ENCODE data around the gene AKIP1. TPM values are rescaled to one million over a fixed set of nuclear protein-coding genes. Genes with fewer than 3 reads are reported as not detected.
"Not testable (repeated sequence)": the region's sequence is repeated elsewhere in the genome, so short reads cannot be mapped to it uniquely, and the experiment has no call there.

AKIP1 gene
- total RNA-seq, 2 experiments from 2014 or later = 29.1 to 30.7 TPM

- H3K4me1 Mint-ChIP-seq = peaks cover 3% of the 10 kb centered on the region
- no peaks in the 10 kb centered on the region for H3K27me3 Mint-ChIP-seq
- DNase-seq = no peak
- H3K4me3 Mint-ChIP-seq = no peak within 1 kb of the TSS
- H3K27ac Mint-ChIP-seq = no peak within 1 kb of the TSS
- H3K36me3 Mint-ChIP-seq = no peaks in the 10 kb centered on the region
- H3K9me3 Mint-ChIP-seq = no peaks in the 10 kb centered on the region
These were observed 21.7 kb downstream of the AKIP1 start, which contains the start of gene C11orf16 for GRCh38 chr11:8932564-8933180. Gene C11orf16, minus strand, starts transcription at chr11:8932947. Its CDS starts 639 bp downstream, at chr11:8932308.

- no peak overlapping the region for H3K4me3 Mint-ChIP-seq
- H3K27ac Mint-ChIP-seq = no peak overlapping the region
- no peaks in the 10 kb centered on the region for H3K36me3 Mint-ChIP-seq
- DNase-seq = no peak
- no peaks in the 10 kb centered on the region for H3K27me3 Mint-ChIP-seq
- peaks cover 3% of the 10 kb centered on the region for H3K4me1 Mint-ChIP-seq
- H3K9me3 Mint-ChIP-seq = no peaks in the 10 kb centered on the region
These were observed 22.9 kb downstream of the AKIP1 start for GRCh38 chr11:8933931-8934330.

GRCh38 chr11:8934742-8935488 is 23.9 kb downstream of the AKIP1 start:
- no peaks in the 10 kb centered on the region for H3K9me3 Mint-ChIP-seq
- DNase-seq = no peak
- peaks cover 3% of the 10 kb centered on the region for H3K27me3 Mint-ChIP-seq
- H3K36me3 Mint-ChIP-seq = no peaks in the 10 kb centered on the region
- H3K27ac Mint-ChIP-seq = no peak overlapping the region
- H3K4me1 Mint-ChIP-seq = peaks cover 3% of the 10 kb centered on the region
- no peak overlapping the region for H3K4me3 Mint-ChIP-seq

- not testable (repeated sequence) for H3K9me3 Mint-ChIP-seq, H3K4me1 Mint-ChIP-seq, H3K27ac Mint-ChIP-seq, DNase-seq, H3K4me3 Mint-ChIP-seq, H3K27me3 Mint-ChIP-seq, H3K36me3 Mint-ChIP-seq
These were observed 24.8 kb downstream of the AKIP1 start for GRCh38 chr11:8935789-8936188.

- Mint-ChIP-seq H3K4me1 (peaks cover 3% of the 10 kb centered on the region), H3K27ac (no peak overlapping the region), H3K9me3 (no peaks in the 10 kb centered on the region), H3K36me3 (no peaks in the 10 kb centered on the region), H3K4me3 (no peak overlapping the region), H3K27me3 (peaks cover 13% of the 10 kb centered on the region)
- no peak for DNase-seq
These were observed 26.2 kb downstream of the AKIP1 start for GRCh38 chr11:8937159-8937558.

GRCh38 chr11:8937659-8938058 is 26.7 kb downstream of the AKIP1 start:
- H3K4me3 Mint-ChIP-seq = no peak overlapping the region
- H3K36me3 Mint-ChIP-seq = no peaks in the 10 kb centered on the region
- DNase-seq = no peak
- H3K27ac Mint-ChIP-seq = no peak overlapping the region
- H3K9me3 Mint-ChIP-seq = no peaks in the 10 kb centered on the region
- peaks cover 3% of the 10 kb centered on the region for H3K4me1 Mint-ChIP-seq
- peaks cover 13% of the 10 kb centered on the region for H3K27me3 Mint-ChIP-seq

- no peak overlapping the region for H3K4me3 Mint-ChIP-seq
- H3K36me3 Mint-ChIP-seq = no peaks in the 10 kb centered on the region
- H3K27me3 Mint-ChIP-seq = peaks cover 13% of the 10 kb centered on the region
- no peak overlapping the region for H3K27ac Mint-ChIP-seq
- DNase-seq = no peak
- no peaks in the 10 kb centered on the region for H3K9me3 Mint-ChIP-seq
- peaks cover 3% of the 10 kb centered on the region for H3K4me1 Mint-ChIP-seq
These were observed 30.5 kb downstream of the AKIP1 start for GRCh38 chr11:8941341-8942103.

GRCh38 chr11:8942518-8943066 is 31.6 kb downstream of the AKIP1 start, which contains the start of gene ASCL3:
Gene ASCL3, minus strand, starts transcription at chr11:8943016. Its CDS starts 4,855 bp downstream, at chr11:8938161.
- Mint-ChIP-seq H3K9me3 (no peaks in the 10 kb centered on the region), H3K27ac (no peak within 1 kb of the TSS), H3K4me1 (no peaks in the 10 kb centered on the region), H3K27me3 (peaks cover 13% of the 10 kb centered on the region), H3K4me3 (no peak within 1 kb of the TSS), H3K36me3 (peaks cover 7% of the 10 kb centered on the region)
- DNase-seq = no peak

- Mint-ChIP-seq H3K9me3 (no peaks in the 10 kb centered on the region), H3K4me1 (peaks cover 2% of the 10 kb centered on the region), H3K4me3 (no peak overlapping the region), H3K27me3 (no peaks in the 10 kb centered on the region), H3K27ac (no peak overlapping the region), H3K36me3 (peaks cover 13% of the 10 kb centered on the region)
- no peak for DNase-seq
These were observed 36.4 kb downstream of the AKIP1 start for GRCh38 chr11:8947230-8947943.

- DNase-seq = no peak
- H3K9me3 Mint-ChIP-seq = no peaks in the 10 kb centered on the region
- H3K36me3 Mint-ChIP-seq = peaks cover 16% of the 10 kb centered on the region
- no peaks in the 10 kb centered on the region for H3K27me3 Mint-ChIP-seq
- no peak overlapping the region for H3K4me3 Mint-ChIP-seq
- peaks cover 2% of the 10 kb centered on the region for H3K4me1 Mint-ChIP-seq
- no peak overlapping the region for H3K27ac Mint-ChIP-seq
These were observed 37.9 kb downstream of the AKIP1 start for GRCh38 chr11:8948886-8949285.

GRCh38 chr11:8956860-8957259 is 45.9 kb downstream of the AKIP1 start:
- Mint-ChIP-seq H3K27me3 (no peaks in the 10 kb centered on the region), H3K4me3 (no peak overlapping the region), H3K4me1 (peaks cover 25% of the 10 kb centered on the region), H3K27ac (no peak overlapping the region), H3K9me3 (no peaks in the 10 kb centered on the region), H3K36me3 (peaks cover 14% of the 10 kb centered on the region)
- DNase-seq = no peak

- peak; percentile 11 for DNase-seq
These were observed 48.7 kb downstream of the AKIP1 start for GRCh38 chr11:8959546-8960166.

GRCh38 chr11:8961401-8961800 is 50.4 kb downstream of the AKIP1 start:
- no peak for DNase-seq
- no peaks in the 10 kb centered on the region for H3K27me3 Mint-ChIP-seq
- H3K36me3 Mint-ChIP-seq = peaks cover 3% of the 10 kb centered on the region
- H3K4me1 Mint-ChIP-seq = peaks cover 42% of the 10 kb centered on the region
- peak overlapping the region; percentile 1 for H3K27ac Mint-ChIP-seq
- no peaks in the 10 kb centered on the region for H3K9me3 Mint-ChIP-seq
- H3K4me3 Mint-ChIP-seq = no peak overlapping the region

More at GRCh38 chr11:8959546-8960166, 48.7 kb downstream of the AKIP1 start:
- H3K4me3 Mint-ChIP-seq = no peak overlapping the region
- H3K9me3 Mint-ChIP-seq = no peaks in the 10 kb centered on the region
- H3K36me3 Mint-ChIP-seq = peaks cover 11% of the 10 kb centered on the region
- no peaks in the 10 kb centered on the region for H3K27me3 Mint-ChIP-seq
- peak overlapping the region; percentile 23 for H3K27ac Mint-ChIP-seq
- peaks cover 36% of the 10 kb centered on the region for H3K4me1 Mint-ChIP-seq

- no peaks in the 10 kb centered on the region for H3K27me3 Mint-ChIP-seq
- H3K4me3 Mint-ChIP-seq = peak overlapping the region; percentile 99
- no peaks in the 10 kb centered on the region for H3K9me3 Mint-ChIP-seq
- peak overlapping the region; percentile 55 for H3K27ac Mint-ChIP-seq
- DNase-seq = no peak
- H3K4me1 Mint-ChIP-seq = peaks cover 36% of the 10 kb centered on the region
- H3K36me3 Mint-ChIP-seq = peaks cover 3% of the 10 kb centered on the region
These were observed 51.9 kb downstream of the AKIP1 start for GRCh38 chr11:8962841-8963240.
